ENCODE data around the gene TMEM178A.

DNA sequence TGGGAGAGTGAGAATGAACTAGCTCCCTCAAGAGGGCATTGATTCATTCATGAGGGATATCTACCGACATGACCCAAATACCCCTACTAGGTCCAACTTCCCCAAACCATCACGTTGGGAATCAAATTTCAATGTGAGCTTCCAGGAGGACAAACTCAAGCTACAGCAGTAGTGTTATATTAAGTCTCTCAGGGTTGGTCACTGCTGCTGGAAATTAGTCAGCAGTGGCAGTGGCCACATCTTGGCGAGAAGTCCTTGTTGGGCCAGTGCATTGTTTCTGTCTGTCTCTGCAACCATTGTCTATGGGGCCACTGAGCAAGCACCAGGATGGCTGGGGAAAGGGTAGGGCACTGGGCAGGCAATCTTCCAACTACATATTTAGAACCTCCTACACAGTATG is 65.8 kb downstream of the TMEM178A start:
- TF ChIP-seq POLR2A (IDR thresholded peaks at IDR 0.05): no peak
- TF ChIP-seq, protein P1, sequence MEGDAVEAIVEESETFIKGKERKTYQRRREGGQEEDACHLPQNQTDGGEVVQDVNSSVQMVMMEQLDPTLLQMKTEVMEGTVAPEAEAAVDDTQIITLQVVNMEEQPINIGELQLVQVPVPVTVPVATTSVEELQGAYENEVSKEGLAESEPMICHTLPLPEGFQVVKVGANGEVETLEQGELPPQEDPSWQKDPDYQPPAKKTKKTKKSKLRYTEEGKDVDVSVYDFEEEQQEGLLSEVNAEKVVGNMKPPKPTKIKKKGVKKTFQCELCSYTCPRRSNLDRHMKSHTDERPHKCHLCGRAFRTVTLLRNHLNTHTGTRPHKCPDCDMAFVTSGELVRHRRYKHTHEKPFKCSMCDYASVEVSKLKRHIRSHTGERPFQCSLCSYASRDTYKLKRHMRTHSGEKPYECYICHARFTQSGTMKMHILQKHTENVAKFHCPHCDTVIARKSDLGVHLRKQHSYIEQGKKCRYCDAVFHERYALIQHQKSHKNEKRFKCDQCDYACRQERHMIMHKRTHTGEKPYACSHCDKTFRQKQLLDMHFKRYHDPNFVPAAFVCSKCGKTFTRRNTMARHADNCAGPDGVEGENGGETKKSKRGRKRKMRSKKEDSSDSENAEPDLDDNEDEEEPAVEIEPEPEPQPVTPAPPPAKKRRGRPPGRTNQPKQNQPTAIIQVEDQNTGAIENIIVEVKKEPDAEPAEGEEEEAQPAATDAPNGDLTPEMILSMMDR (IDR thresholded peaks at IDR 0.05): no peak

Measured in lower leg skin (tissue), 3 donors.